Activated CD8-positive, alpha-beta memory T cell treated with anti-CD3 and anti-CD28 coated beads, Interleukin-2, amount 50 U/mL, for 24 hours (primary cell): Measurements from ENCODE around the gene GLB1L2.

Experiments used
- DNase-seq: peaks from one replicate; pipeline ENCODE4 v3.0.0-alpha.2; 2020; ENCODE audit errors: extremely low read depth

Gene GLB1L2

DNA sequence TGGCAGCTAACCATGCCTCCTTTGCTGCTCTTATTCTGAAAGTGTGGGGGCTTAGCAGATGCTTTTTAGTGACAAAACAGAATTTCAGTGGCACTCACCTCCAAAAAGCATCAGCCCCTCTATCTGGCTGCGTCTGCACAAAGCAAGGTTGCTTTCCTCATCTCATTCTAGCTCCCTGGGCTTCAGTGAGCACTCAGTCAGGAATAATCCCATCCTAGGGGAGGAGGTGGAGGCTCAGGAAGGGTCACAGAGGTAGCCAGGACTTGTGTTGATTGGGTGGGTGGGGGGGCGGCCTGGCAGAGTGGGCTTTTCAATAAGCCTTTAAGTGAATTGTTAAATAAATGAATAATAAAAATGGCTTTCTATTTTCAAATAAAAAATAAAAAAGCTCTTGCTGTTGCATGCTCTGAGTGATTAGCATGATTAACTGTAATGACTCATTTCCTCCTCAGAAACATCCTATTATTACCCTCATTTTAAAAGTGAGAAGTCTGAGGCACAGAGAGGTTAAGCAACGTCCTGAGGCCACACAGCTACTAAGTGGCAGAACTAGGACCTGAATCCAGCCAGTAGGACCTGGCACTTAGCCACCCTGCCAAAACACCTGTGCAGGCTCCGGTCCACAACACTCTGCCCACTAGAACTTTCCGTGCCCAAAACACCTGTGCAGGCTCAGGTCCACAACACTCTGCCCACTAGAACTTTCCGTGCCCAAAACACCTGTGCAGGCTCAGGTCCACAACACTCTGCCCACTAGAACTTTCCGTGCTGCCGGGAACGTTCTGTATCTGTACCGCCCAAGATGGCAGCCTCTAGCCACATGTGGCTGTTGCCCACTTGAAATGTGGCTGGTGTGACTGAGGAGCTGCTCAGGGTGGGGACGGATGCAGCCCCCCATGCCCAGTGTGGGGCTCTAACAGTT is 74.7 kb downstream of the GLB1L2 start:
- DNase-seq, result no peak

DNA sequence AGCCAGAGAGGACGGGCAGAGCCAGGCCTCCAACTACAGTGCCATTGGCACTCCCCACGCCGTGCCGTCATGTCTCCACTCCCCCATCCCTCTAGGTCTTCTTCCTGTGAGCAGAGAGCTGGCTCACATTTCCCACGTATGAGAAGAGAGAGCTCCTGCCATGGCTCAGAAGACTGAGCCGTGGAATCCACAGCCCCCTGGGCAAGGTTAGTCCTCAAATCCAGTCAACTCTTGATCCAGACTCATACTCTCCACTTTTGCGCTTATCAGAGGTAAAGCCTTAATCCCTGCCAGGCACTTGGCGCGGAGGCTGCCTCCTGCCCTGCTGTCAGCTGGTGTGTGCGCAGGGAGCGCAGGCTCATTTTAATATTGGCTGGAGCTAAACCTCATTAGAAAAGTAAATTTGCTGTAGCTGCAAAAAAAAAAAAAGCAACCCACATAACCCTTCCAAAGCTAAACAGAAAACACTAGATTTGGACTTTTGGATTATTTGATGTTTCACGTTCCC is 75.6 kb downstream of the GLB1L2 start:
- no peak for DNase-seq

DNA sequence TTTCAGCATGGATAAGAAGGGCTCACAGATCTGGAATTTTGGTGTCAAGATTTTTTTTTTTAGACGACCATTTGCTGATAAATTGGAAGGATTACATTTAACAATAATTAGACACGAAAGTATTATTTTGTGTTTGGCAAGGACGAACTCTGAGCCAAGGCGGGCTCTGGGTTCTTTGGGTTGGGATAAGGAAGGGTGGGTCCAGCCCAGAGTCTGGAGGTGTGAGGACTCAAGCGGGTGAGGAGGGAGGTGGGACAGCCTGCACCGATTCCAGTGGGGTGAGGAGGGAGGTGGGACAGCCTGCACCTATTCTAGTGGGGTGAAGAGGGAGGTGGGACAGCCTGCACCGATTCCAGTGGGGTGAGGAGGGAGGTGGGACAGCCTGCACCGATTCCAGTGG is 76.1 kb downstream of the GLB1L2 start:
- no peak for DNase-seq

DNA sequence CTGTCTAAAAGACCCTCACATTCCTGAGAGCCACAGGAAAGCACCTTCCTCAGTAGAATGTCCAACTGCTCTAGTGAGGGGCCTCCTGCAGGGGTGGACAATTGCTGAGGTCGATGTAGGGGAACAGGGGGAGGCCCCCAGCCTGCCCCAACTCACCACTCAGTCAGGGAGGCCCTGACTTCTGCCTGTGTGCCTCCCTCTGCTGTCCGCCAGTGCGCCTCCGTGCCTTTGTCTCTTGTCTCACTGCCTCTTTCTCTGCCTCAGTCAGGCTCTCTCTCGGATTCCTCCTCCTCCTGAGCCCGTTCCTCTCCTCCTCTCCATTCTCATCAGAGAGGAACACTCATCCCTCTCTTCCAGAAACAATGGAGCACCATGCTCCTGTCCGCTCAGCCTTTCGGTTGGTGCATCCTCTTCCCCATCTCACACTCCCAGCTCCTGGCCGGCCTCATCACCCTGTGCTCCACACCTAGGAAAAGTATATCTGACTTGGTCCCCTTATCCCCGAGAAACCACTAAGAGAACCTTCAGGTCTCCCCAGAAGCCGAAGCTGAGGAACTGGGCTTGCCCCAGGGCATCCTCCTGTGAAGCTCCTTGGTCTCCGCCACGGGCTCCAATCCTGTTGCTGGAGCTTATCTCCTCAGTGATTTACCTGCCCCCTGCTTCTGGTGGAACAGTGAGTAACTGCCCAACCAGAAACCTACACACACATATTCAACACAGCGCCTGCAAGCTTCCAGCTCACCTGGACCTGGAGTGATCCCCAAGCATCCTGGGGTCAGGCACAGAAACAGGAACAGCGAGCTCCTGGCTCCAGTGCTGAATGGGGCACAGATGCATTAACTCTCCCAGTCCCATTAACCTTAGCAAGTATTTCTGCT is 78.0 kb downstream of the GLB1L2 start:
- DNase-seq, result no peak

DNA sequence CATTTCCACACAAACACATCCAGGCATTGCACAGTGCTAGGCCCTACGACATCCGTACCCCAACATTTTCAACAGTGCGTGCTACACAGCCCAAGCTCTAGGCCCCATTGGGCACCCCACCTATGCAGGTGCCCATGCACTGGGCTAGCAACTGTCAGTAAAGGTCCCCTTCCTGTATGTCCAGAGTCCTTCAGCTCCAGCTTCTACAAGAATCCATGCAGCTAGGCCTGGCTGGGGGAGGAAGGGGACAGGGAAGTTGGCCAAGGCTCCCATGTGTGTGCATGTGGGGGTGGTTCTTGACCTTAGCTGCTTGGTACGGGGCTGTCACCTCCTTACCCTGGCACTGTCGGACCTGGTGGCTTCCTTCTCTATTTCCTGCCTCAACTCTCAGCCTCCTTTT is 79.0 kb downstream of the GLB1L2 start:
- no peak for DNase-seq

DNA sequence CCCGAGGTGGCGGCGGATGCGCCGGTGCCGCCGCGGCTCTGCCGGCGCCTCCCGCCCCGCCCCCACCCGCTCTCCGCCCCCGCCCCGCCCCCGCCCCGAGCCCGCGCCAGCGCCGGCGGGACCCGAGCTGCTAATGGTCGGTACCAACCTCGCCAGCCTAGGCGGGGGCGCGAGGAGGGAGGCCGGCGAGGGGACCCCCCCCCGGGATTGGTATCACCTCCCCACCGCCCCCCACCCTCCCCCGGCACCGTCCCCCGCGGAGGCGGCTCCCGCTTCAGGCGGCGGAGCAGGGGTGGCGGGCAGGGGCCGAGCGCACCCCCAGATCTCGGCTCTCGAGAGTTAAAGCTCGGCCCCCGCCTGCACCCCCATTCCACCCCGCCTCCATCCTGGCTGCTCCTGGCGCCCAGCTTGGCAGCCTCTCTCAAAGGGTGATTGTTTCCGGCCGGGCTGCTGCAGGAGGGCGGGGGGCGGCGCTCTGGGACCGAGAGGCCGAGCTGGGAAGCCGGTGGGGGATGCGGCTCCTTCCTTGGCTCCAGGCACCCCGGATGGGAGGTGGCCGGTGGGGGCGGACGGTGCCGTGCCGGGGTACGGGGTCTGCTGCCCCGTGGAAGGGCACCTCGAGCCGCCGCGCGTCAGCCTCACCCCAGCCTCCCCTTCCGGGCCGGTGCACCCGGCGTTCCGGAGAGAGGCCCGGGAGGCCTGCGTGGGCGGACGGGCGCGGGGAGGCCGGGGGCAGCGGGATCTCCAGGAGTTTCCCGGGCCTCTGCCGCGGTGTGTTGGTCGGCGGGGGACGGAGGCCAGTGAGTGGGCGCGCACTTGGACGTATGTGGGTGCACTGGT is 80.6 kb downstream of the GLB1L2 start, which contains the start of gene B3GAT1:
Gene B3GAT1, minus strand, starts transcription at position 40 of the 840 bp plus-strand sequence. CDS start 24,583 bp downstream, outside the sequence.
- no peak for DNase-seq

DNA sequence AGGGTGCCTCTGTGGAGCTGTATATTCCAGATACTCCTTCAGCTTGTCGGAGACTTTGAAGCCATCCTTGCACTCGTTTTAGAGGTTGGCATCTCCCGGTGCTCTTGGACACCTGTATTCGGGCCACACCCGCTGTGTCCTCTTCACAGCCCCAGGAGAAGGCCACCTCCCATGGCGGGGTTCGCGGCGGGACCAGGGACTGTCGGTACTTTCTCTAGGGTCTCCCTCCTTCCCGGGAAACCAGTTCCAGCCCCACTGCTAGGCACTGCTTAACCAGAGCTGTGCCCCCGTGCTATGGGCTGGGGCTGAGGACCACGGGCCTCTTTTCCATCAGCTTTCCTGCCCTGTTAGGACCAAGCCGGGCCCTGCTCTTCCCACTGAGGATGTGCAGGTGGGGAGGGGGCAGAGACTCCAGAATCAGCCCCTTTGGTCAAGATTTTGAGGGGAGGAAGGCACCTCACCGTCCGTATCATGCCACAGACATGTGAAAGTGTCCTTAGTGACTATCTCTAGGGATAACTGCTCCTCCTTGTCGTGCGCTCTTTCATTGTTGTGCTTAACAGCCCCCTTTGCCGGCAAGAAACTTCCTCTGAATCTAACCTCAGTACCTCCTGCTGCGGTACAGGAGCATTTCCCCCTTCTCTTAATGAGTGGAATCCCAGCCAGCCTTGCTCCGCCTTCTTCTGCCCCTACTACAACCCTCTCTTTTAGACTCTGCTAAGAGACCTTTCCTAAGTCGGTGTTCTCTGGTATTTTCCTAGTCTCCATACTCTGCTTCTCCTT is 81.4 kb downstream of the GLB1L2 start:
- no peak for DNase-seq

DNA sequence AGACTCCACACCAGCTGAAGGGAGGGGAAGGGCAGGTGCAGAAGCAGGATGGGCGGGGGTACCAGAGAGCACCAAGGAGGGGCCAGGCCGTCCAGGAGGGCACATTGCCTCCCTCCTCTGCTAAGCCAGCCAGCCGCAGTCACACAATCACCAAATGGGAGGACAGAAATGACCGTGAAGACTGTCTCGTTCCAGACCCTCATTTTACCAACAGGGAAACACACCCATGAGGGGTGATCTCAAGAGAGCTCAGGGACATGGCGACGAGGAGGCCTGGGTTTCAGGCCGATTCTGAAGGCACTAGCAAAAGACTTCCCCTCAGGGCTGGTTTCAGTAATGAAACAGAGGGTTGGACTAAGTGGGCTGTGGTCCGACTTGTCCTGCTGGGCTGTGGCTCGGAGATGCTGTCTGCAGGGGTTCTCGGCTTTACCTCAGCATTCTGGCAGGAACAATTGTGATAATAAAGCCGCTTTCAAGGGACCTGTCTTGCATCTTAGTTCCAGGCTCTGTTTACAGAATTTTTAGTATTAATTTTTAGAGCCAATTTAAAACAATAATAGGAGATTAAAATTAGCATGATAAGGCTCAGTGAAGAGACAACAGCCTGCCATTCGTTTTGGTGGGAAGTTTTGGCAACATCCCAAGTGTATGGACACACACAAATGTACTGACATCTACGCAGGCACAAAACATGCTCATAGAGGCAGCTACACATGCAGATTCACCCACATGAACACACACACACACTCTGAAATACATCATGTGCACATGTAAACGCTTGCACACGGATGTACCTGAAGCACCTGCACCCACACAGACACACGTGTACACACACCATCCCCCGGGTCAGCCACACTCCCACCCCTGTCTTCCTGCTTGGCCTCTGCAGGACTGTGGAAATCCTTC is 82.3 kb downstream of the GLB1L2 start:
- no peak for DNase-seq

DNA sequence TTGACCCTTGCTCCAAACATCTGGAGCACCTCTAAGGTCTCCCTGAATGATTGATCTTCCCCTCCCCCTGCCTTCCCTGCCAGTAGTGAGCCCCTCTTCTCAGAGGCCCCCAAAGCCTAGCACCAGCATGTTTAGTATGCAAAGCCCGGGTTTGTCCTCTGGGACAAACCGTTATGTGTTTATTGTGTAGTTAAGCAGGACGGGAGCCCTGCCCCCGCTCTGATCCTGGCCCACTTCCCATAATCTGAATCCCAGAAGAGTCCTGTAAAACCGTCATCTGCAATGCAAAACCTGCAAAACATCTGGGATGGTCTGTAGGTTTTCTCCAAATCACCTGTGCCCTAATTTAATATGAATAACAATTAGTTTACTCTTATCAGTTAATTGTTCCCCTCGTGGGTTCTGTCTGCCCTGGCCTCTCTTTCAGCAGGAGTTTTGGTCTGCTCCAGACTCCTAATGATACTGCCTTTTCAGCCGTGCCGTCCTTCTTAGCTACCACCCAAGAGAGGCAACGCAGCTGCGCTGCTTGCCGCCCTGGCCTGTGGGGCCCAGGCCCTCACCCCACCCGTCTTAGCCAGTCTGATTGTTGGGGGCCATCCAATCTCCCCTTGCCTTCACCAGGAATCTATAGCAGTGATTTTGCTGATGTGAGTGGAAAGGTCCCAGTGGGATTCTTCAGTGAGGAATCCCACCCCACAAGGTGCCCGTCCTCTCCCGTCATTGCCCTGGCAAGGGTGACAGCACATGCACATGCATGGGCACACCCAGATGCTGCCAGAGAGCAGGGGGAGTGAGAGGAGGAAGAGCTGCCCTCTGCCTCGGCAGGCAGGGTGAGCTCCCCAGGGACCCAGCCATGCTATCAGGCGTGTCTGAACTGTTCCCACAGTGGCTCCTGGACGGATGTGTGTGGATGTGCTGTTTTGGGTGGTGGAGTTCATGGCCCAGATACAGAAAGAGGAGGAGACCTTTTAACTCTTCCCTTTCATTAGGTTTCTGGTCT is 83.3 kb downstream of the GLB1L2 start:
- no peak for DNase-seq

DNA sequence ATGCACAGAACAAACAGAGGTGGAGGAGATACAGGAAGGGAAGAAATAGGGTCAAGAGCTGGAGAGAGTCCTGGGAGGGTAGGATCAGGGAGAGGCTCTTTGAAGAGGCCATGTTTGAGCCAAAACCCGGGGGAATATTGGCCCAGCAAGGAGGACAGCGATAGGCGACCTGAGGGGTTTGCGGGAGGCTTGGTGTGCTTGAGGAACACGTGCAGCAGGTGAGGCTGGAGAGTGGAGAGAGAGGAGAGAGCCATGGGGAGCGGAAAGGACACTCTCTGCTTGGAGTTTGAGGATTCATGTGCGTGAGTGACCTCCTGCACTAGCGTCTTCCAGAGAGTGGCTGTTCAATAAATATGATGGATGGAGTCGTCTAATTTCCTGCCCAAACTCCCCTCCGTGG is 84.9 kb downstream of the GLB1L2 start:
- DNase-seq, result no peak

DNA sequence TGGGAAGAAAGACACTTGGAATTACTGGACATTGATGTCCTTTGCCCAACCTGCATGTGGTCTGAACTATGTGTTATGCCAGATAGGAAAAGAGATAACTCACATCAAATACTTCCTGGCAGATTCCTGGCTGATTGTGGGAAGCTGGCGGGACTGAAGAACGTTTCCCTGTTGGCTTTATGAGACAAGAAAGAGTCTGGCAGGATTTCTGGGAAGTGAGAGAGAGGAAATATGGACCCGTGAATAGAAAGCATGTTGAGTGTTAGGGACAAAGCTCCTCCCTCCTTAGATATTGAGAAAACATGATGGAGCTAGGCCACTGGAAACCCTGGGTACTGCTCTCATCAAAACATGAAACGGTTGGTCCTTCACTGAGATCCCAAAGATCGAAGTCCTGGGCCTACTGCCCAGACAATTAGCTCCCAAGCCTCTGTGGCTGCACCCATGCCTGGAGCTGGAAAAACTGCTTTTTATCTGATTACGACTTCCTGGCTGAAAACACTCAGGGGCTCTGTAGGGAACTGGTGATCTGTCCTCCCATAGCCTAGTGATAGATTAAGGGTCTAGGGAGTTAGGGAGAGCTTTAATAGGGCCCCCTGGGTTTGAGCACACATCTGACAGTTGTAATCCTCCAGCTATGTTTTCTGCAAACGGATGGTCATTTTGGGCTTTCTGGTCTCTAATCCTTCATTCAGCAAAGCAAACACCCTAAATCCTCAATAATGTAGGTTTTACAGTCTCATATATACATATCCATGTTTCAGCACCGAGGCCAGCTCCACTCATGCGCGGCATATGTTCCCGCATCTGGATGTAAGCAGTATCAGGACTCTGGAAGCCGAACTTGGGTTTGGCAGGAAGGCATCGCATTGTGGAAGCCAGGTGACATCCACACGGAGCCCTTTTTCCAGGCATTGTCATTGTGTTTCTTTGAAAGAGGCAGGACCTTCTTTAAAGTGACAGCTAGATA is 86.4 kb downstream of the GLB1L2 start:
- no peak for DNase-seq

DNA sequence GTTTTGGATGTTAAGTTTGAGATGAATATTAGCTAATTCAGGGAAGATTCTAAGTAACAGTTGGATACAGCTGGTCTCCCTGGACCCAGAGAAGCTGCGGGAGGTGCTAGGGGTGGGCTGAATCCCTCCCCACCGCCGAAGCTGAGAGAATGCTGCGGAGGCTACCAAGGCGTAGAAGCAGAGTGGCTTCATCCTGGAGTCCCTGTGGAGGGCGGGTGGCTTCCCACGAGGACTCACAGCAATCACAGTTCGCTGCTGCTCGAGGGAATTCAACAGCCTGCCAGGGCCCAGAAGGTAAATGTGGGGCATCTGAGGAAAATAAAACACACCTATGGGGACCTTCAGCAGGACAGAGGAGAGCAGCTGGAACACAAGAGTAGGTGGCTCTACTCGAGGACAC is 91.3 kb downstream of the GLB1L2 start:
- no peak for DNase-seq

DNA sequence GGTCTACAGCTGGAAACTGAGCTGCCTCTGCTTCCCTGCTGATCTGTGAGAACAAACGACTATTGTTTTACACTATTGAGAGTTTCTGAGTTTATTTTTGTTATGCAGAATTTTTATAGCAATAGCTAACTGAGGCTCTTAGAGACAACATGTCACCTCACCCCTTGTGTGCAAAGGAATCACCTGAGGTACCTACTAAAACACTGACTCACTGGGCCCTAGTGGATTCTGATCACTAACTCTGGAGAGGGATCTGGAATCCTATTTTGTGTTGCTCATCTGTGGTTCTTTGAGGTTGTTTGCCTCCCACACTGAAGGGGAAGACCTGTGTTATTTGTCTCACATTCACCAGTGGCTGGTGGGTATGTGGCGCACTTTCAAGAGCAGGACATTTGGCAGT is 93.6 kb downstream of the GLB1L2 start:
- no peak for DNase-seq
